Choroid plexus epithelial cell (primary cell): ENCODE results near the gene C1QTNF4.

Source experiments
- DNase-seq: peaks from one replicate; pipeline ENCODE4 v3.0.0-alpha.2; 2010; ENCODE audit warnings: low read depth
- H3K4me3 ChIP-seq: 2 replicates; pipeline ENCODE4 v1.5.1; 2011; ENCODE audit warnings: low read depth, mild to moderate bottlenecking, control low read depth, low read length, moderate library complexity
- TF ChIP-seq, protein P1 (sequence below): conservative IDR thresholded peaks from 2 replicates; pipeline ENCODE4 v1.5.1; 2011; ENCODE audit warnings: low read depth, mild to moderate bottlenecking, control low read depth, inconsistent platforms, low read length, moderate library complexity

C1QTNF4 gene

DNA sequence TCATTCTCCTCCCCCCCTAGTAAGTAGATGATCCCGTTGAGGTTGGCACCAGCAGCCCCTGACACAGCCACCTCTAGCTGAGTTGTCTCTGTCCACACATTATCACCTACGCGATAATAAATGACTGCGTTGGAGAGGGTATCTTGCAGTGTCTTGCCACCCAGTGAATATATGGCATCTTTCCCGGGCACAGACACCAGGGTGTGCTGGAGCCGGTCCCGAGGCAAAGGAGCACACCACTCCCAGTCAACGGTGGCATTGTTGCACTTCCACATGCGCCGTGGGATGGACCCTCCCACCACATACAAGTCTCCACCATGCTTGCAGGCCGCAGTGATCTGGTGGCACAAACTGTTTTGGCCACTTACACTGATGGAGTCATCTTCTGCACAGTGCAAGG is 20.9 kb downstream of the C1QTNF4 start:
- H3K4me3 ChIP-seq, result no peak overlapping the region
- no peak for DNase-seq
- TF ChIP-seq, protein P1, sequence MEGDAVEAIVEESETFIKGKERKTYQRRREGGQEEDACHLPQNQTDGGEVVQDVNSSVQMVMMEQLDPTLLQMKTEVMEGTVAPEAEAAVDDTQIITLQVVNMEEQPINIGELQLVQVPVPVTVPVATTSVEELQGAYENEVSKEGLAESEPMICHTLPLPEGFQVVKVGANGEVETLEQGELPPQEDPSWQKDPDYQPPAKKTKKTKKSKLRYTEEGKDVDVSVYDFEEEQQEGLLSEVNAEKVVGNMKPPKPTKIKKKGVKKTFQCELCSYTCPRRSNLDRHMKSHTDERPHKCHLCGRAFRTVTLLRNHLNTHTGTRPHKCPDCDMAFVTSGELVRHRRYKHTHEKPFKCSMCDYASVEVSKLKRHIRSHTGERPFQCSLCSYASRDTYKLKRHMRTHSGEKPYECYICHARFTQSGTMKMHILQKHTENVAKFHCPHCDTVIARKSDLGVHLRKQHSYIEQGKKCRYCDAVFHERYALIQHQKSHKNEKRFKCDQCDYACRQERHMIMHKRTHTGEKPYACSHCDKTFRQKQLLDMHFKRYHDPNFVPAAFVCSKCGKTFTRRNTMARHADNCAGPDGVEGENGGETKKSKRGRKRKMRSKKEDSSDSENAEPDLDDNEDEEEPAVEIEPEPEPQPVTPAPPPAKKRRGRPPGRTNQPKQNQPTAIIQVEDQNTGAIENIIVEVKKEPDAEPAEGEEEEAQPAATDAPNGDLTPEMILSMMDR, result no peak

DNA sequence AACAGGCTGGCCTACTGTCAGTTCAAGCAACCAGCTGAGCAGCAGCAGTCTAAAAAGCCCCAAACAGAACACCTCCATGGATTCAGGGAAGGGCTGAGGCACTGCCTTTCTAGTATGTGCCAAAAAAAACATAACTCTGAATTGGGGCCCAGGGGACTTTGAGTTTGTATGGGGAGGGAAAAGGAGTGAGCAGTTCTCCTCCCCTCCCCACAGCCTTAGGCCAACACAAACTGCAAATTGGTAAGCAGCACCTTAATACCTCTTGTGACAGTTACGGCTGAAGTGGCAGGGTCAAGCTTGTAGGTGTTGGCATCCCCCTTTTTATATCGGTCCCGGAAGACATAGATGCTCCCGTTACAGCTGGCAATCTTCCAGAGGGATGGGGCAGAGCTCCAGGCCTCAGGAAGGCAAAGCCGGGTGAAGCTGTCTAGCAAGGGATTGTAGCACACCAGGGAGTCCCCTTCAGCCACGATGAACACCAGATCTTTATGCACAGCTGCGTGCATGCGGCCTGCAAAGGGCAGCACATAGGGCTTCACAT is 21.4 kb downstream of the C1QTNF4 start:
- DNase-seq, result peak; percentile 43
- no peak overlapping the region for H3K4me3 ChIP-seq
- TF ChIP-seq, protein P1, result no peak

DNA sequence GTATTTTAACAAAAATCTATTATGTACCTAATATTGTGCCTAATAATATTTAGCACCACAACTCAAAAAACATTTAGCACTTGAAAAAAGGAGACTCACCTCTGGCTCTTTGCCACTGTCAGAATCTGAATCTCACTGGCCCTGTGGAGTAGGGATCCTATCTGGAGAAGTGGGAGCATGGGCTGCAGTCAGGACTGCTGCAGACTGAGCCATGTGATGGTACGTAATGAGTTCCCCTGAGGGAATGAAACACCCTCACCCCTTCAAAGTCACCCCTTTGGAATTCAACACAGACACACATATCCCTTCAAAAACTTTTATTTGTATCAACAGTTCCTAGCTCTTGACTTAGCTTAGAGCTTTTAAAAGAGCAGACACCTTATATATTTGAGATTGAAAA is 22.3 kb downstream of the C1QTNF4 start:
- H3K4me3 ChIP-seq, result no peak overlapping the region
- peak; percentile 63 for DNase-seq
- TF ChIP-seq, protein P1, result no peak

DNA sequence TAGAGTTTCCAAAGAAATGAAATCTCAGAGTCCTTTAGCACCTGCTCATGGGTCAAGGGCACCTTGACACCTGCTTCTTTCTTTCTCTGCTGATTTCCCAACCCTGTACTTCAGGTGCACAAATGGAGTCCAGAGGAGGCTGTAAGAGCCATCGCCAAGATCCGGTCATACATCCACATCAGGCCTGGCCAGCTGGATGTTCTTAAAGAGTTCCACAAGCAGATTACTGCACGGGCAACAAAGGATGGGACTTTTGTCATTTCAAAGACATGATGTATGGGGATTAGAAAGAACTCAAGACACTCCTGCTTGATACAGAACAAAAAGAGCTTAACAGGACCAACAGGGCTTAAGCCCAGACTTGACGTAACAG is 22.9 kb downstream of the C1QTNF4 start:
- DNase-seq, result no peak
- TF ChIP-seq, protein P1, result no peak
- H3K4me3 ChIP-seq, result no peak overlapping the region

DNA sequence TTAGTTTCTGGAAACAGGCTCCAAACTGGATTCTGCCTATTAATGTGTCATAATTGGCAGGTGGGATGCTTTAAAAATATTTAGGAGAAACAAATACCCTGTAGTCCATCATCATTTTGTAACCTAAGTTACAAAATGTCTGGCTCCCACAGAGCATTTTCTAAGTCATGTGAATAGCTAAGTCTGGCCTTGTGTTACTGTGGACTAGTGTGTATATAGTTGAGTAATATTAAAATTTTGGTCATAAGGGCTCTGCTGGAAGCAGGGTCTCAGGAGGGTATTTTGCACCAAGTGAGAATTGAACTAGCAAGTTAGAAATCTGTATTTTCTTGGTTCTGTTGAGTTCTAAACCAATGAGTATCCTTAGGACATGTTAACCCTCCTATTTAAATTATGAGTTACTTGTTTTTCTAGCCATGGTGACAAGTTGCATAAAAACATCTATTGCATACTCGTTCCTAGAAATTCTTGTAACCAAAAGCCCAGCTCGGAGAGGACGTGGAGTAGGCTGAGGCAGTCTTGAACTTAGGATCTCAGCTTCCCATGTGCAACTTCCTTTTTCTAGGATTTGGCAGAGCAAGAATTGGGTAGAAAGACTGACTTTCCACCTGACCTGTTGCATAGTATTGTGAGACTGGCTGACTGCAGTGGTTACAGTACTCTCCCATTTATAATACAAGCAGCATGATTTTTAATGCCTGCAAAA is 23.4 kb downstream of the C1QTNF4 start:
- no peak overlapping the region for H3K4me3 ChIP-seq
- no peak for DNase-seq
- TF ChIP-seq, protein P1, result no peak

DNA sequence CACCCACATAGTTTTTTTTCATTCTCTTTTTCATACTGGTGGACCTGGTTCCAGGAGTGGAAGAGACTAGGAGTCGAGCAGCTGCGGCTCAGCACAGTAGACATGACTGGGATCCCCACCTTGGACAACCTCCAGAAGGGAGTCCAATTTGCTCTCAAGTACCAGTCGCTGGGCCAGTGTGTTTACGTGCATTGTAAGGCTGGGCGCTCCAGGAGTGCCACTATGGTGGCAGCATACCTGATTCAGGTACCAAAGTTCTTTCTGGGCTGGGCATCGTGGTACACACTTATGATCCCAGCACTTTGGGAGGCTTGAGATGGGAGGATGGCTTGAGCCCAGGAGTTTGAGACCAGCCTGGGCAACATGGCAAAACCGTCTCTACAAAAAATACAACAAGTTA is 24.6 kb downstream of the C1QTNF4 start:
- no peak for DNase-seq
- no peak overlapping the region for H3K4me3 ChIP-seq
- TF ChIP-seq, protein P1, result no peak

DNA sequence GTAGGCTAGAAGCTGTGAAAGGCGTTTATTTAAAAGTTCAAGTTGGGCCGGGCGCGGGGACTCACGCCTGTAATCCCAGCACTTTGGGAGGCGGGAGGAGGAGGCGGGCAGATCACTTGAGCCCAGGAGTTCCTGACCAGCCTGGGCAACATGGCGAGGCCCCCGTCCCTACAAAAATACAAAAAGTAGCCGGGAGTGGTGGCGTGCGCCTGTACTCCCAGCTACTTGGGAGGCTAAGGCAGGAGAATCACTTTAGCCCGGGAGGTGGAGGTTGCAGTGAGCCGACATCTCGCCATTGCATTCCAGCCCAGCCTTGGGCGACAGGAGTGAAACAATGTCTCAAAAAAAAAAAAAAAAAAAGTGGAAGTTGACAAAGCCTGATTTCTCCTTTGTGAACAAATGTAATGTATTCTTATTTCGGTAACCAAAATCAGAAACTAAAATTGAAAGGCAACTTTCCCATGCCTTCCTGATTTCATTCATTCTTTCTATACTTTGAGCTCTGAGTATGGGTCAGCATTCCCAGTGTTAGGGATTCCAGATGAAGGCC is 28.0 kb downstream of the C1QTNF4 start:
- no peak for DNase-seq
- peak overlapping the region; percentile 81 for H3K4me3 ChIP-seq
- TF ChIP-seq, protein P1, result no peak
